OCI-LY3 (cell line): ENCODE data around the gene TECPR1.

Experiments
- EZH2phosphoT487 ChIP-seq: fragments of 200-600 bp; shearing (Covaris generic); IDR thresholded peaks from 2 replicates; pipeline ENCODE4 v1.6.1; 2018; ENCODE audit warnings: antibody characterized with exemption, mixed run types, low read depth
- TF ChIP-seq, protein P1 (sequence below): fragments of 200-600, 300-600 bp; sonication (generic); IDR thresholded peaks from 2 replicates; pipeline ENCODE4 v1.5.1; 2014; ENCODE audit warnings: antibody characterized with exemption, low read length, low read depth

DNA sequence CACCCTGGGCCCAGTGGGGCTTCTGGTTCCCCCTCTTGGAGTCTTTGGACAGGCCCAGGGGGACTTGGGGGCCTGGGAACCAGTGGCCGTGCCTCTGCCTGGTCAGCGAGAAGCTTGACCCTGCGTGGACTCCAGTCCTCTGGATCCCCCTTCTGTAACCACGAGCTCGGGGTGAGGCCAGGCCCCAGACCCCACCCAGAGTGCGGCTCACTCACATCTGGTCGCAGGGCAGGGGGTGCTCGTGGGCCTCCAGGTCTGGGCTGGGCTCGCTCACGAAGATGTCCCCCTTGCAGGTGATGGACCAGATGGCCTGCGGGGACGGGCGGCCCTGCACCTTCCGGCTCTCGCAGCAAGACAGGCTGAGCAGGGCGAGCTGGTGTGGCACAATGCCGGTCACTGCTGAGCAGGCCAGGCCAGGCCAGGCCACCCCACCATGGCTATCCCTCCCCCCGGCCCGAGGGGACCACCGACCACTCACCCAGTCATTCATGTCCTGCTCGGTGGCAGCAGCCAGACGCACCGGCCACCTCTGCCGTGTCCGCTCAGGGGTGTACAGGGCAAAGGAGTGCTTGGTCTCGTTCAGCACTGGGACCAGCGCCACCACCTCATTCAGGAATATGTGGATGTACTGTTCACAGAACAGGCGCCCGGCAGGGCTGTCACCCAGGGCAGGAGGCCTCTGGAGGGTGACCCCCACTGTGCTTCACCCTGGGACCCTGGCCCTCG, 21.1 kb downstream of the TECPR1 start:
- TF ChIP-seq, protein P1, sequence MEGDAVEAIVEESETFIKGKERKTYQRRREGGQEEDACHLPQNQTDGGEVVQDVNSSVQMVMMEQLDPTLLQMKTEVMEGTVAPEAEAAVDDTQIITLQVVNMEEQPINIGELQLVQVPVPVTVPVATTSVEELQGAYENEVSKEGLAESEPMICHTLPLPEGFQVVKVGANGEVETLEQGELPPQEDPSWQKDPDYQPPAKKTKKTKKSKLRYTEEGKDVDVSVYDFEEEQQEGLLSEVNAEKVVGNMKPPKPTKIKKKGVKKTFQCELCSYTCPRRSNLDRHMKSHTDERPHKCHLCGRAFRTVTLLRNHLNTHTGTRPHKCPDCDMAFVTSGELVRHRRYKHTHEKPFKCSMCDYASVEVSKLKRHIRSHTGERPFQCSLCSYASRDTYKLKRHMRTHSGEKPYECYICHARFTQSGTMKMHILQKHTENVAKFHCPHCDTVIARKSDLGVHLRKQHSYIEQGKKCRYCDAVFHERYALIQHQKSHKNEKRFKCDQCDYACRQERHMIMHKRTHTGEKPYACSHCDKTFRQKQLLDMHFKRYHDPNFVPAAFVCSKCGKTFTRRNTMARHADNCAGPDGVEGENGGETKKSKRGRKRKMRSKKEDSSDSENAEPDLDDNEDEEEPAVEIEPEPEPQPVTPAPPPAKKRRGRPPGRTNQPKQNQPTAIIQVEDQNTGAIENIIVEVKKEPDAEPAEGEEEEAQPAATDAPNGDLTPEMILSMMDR = no peak
- no peak for TF ChIP-seq EZH2phosphoT487
